HG03196 (cell line): ENCODE results near the gene KRTAP5-11.
"Not testable (repeated sequence)": the region's sequence is repeated elsewhere in the genome, so short reads cannot be mapped to it uniquely, and the experiment has no call there.

Experiments
- ATAC-seq: cut with Tn5 transposase; IDR thresholded peaks from one replicate; pipeline ENCODE4 v1.9.1; 2021; ENCODE audit not compliant: unreplicated experiment

Gene KRTAP5-11

DNA sequence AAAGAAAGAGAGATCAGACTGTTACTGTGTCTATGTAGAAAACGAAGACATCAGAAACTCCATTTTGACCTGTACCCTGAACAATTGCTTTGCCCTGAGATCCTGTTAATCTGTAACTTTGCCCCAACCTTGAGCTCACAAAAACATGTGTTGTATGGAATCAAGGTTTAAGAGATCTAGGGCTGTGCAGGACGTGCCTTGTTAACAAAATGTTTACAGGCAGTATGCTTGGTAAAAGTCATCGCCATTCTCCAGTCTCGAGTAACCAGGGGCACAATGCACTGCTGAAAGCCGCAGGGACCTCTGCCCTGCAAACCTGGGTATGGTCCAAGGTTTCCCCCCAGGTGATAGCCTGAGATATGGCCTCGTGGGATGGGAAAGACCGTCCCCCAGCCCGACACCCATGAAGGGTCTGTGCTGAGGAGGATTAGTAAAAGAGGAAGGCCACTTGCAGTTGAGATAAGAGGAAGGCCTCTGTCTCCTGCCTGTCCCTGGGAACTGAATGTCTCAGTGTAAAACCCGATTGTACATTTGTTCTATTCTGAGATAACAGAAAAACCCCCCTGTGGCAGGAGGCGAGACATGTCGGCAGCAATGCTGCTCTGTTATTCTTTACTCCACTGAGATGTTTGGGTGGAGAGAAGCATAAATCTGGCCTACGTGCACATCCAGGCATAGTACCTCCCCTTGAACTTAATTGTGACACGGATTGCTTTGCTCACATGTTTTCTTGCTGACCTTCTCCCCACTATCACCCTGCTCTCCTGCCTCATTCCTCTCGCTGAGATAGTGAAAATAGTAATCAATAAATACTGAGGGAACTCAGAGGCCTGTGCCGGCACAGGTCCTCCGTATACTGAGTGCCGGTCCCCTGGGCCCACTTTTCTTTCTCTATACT lies 47.7 kb downstream of the KRTAP5-11 start:
- ATAC-seq = not testable (repeated sequence)

GRCh38 chr11:71532036-71532610 lies 50.6 kb downstream of the KRTAP5-11 start:
- no peak for ATAC-seq
